ENCODE results near the gene EIF4G3. TPM values are rescaled to one million over a fixed set of nuclear protein-coding genes. Genes with fewer than 3 reads are reported as not detected.

Gene EIF4G3
- polyA plus RNA-seq, 1 donor (not counting 4 experiments of a cell fraction or from before 2014, with no cell fraction given) = 44.6 TPM

DNA sequence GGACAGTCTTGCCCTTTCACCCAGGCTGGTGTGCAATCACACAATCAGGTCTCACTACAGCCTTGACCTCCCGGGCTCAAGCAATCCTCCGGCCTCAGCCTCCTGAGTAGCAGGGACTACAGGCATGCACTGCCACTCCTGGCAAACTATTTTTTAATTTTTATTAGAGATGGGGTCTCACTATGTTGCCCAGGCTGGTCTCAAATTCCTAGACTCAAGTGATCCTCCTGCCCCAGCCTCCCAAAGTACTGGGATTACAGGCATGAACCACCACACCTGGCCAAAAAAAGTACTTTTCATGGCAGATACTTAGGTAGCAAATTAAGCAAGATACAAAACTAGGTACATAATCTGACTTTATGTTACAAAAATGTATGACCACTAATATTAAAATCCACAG is 8.3 kb downstream of the EIF4G3 start:
- Histone ChIP-seq H3K4me2 (ENCODE audit: control insufficient read depth, extremely low read depth, insufficient read depth, low read depth, low read length) (no peak overlapping the region), H3K4me3 (ENCODE audit: control insufficient read depth in 2 of 3, extremely low read depth in 1 of 3, insufficient read depth in 2 of 3, low read depth in 1 of 3, low read length in 3 of 3) (no peak overlapping the region), H3K9ac (ENCODE audit: control insufficient read depth, extremely low read depth, insufficient read depth, low read length) (no peak overlapping the region), H3K79me2 (ENCODE audit: control insufficient read depth, insufficient read depth, low read length) (peaks cover 78% of the 10 kb centered on the region), H3K27ac (ENCODE audit: control insufficient read depth, insufficient read depth, low read length) (no peak overlapping the region), H3K27me3 (ENCODE audit: control insufficient read depth, extremely low read depth, insufficient read depth, low read length) (no peaks in the 10 kb centered on the region), H3K9me3 (ENCODE audit: control insufficient read depth, low read depth, low read length) (no peaks in the 10 kb centered on the region), H3K4me1 (ENCODE audit: control insufficient read depth, extremely low read depth, insufficient read depth, low read length) (no peaks in the 10 kb centered on the region), H3K9me1 (ENCODE audit: control insufficient read depth, extremely low read depth, insufficient read depth, low read length) (no peaks in the 10 kb centered on the region), H3K36me3 (ENCODE audit: control insufficient read depth in 2 of 2, extremely low read depth in 1 of 2, insufficient read depth in 2 of 2, low read length in 2 of 2) (peaks cover 1 to 4% of the 10 kb centered on the region in 2 experiments), H4K20me1 (ENCODE audit: control insufficient read depth, extremely low read depth, insufficient read depth, low read length) (peaks cover 4% of the 10 kb centered on the region), H2AFZ (ENCODE audit: control insufficient read depth, low read length) (no peak overlapping the region)
- FAIRE-seq = no peak
- no peak for DNase-seq (ENCODE audit: low read depth, low spot score)
- TF ChIP-seq, protein P1, sequence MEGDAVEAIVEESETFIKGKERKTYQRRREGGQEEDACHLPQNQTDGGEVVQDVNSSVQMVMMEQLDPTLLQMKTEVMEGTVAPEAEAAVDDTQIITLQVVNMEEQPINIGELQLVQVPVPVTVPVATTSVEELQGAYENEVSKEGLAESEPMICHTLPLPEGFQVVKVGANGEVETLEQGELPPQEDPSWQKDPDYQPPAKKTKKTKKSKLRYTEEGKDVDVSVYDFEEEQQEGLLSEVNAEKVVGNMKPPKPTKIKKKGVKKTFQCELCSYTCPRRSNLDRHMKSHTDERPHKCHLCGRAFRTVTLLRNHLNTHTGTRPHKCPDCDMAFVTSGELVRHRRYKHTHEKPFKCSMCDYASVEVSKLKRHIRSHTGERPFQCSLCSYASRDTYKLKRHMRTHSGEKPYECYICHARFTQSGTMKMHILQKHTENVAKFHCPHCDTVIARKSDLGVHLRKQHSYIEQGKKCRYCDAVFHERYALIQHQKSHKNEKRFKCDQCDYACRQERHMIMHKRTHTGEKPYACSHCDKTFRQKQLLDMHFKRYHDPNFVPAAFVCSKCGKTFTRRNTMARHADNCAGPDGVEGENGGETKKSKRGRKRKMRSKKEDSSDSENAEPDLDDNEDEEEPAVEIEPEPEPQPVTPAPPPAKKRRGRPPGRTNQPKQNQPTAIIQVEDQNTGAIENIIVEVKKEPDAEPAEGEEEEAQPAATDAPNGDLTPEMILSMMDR (optimal IDR thresholded peaks at IDR 0.05 in 1 of 3, IDR thresholded peaks at IDR 0.05 in 1 of 3, conservative IDR thresholded peaks at IDR 0.05 in 1 of 3; ENCODE audit: extremely low read depth in 1 of 3, insufficient read depth in 2 of 3, low read length in 3 of 3) = no peak
- no peak for TF ChIP-seq EZH2 (IDR thresholded peaks at IDR 0.05; ENCODE audit: low read length)
- dilution Hi-C loops (cut with MboI; ENCODE audit: extremely low pct_ligation_motif_present, low sequenced_read_pairs) = no loop called here

DNA sequence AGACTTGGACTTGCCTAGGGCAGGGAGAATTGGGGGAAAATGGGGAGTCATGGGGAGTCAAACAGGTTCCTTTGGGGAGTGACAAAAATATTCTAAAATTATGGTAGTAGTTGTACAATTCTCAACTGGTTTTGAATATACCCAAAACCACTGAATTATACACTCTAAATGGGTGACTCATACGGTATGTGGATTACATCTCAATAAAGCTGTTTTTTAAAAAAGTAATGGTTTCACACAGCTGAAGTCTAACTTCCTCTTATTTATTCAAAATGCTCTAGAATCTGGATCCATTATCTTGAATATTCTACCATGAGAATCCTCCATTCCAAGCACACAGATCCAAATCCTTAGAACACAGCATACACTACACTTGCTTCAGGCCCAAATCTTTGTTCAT is 11.1 kb downstream of the EIF4G3 start:
- H3K36me3 ChIP-seq (ENCODE audit: control insufficient read depth in 2 of 2, extremely low read depth in 1 of 2, insufficient read depth in 2 of 2, low read length in 2 of 2) = peaks cover 1 to 4% of the 10 kb centered on the region in 2 experiments
- FAIRE-seq = no peak

More for the DNA sequence above, 11.1 kb downstream of the EIF4G3 start:
- Histone ChIP-seq H4K20me1 (ENCODE audit: control insufficient read depth, extremely low read depth, insufficient read depth, low read length) (no peaks in the 10 kb centered on the region), H3K79me2 (ENCODE audit: control insufficient read depth, insufficient read depth, low read length) (peaks cover 75% of the 10 kb centered on the region), H2AFZ (ENCODE audit: control insufficient read depth, low read length) (no peak overlapping the region), H3K9me1 (ENCODE audit: control insufficient read depth, extremely low read depth, insufficient read depth, low read length) (no peaks in the 10 kb centered on the region), H3K9ac (ENCODE audit: control insufficient read depth, extremely low read depth, insufficient read depth, low read length) (no peak overlapping the region), H3K4me2 (ENCODE audit: control insufficient read depth, extremely low read depth, insufficient read depth, low read depth, low read length) (no peak overlapping the region), H3K4me1 (ENCODE audit: control insufficient read depth, extremely low read depth, insufficient read depth, low read length) (no peaks in the 10 kb centered on the region), H3K9me3 (ENCODE audit: control insufficient read depth, low read depth, low read length) (no peaks in the 10 kb centered on the region), H3K27me3 (ENCODE audit: control insufficient read depth, extremely low read depth, insufficient read depth, low read length) (no peaks in the 10 kb centered on the region), H3K4me3 (ENCODE audit: control insufficient read depth in 2 of 3, extremely low read depth in 1 of 3, insufficient read depth in 2 of 3, low read depth in 1 of 3, low read length in 3 of 3) (no peak overlapping the region), H3K27ac (ENCODE audit: control insufficient read depth, insufficient read depth, low read length) (no peak overlapping the region)
- DNase-seq (ENCODE audit: low read depth, low spot score) = no peak
- TF ChIP-seq, protein P1 (optimal IDR thresholded peaks at IDR 0.05 in 1 of 3, IDR thresholded peaks at IDR 0.05 in 1 of 3, conservative IDR thresholded peaks at IDR 0.05 in 1 of 3; ENCODE audit: extremely low read depth in 1 of 3, insufficient read depth in 2 of 3, low read length in 3 of 3) = no peak
- no peak for TF ChIP-seq EZH2 (IDR thresholded peaks at IDR 0.05; ENCODE audit: low read length)
- dilution Hi-C loops (cut with MboI; ENCODE audit: extremely low pct_ligation_motif_present, low sequenced_read_pairs) = no loop called here
